ENCODE measurements around the gene TASP1.

The TASP1 gene

DNA sequence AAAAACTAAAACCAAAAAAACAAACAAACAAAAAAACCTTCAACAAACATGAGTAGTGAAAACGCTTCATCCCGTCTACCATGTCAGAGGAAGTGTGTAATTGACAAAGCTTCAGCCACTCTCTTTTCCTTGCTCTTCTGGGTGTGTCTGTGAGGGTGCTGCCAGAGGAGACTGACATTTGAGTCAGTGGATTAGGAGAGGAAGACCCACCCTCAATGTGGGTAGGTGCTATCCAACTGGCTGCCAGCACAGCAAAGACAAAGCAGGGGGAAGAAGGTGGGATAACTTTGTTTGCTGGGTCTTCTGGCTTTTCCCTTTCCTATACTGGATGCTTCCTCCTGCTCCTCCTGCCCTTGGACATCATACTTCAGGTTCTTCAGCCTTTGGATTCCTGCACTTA is 145.6 kb downstream of the TASP1 start:
- Histone ChIP-seq H2BK120ac (ENCODE audit: insufficient read depth, low read length, poor library complexity) (peak overlapping the region; percentile 66), H3K79me2 (ENCODE audit: control insufficient read depth, insufficient read depth, low read length, poor library complexity) (no peaks in the 10 kb centered on the region), H3K23ac (ENCODE audit: low read length) (no peak overlapping the region), H3K79me1 (ENCODE audit: low read length) (peaks cover 4% of the 10 kb centered on the region), H4K8ac (ENCODE audit: low read depth, low read length) (no peak overlapping the region), H3K4ac (ENCODE audit: low read depth, low read length) (peak overlapping the region; percentile 46), H3K4me2 (ENCODE audit: low read length) (no peak overlapping the region), H3K9ac (ENCODE audit: low read length) (no peak overlapping the region), H3K9me3 (ENCODE audit: insufficient read depth, low read depth, low read length) (no peaks in the 10 kb centered on the region), H3K4me1 (ENCODE audit: control insufficient read depth in 1 of 2, insufficient read depth in 2 of 2, low read length in 2 of 2) (peaks cover 0 to 2% of the 10 kb centered on the region in 2 experiments), H3K14ac (ENCODE audit: low read length) (peak overlapping the region; percentile 66), H3K27ac (ENCODE audit: low read depth, low read length) (no peak overlapping the region), H3K36me3 (ENCODE audit: control insufficient read depth in 1 of 2, insufficient read depth in 2 of 2, low read length in 2 of 2) (no peaks in the 10 kb centered on the region), H2AK5ac (ENCODE audit: low read length) (peak overlapping the region; percentile 83), H4K91ac (ENCODE audit: low read depth, low read length) (peak overlapping the region; percentile 43), H2BK12ac (ENCODE audit: low read length) (peak overlapping the region; percentile 97), H3K18ac (ENCODE audit: low read length) (peak overlapping the region; percentile 65), H2BK5ac (ENCODE audit: low read depth, low read length, poor library complexity) (no peak overlapping the region), H4K12ac (ENCODE audit: low read depth, low read length) (no peak overlapping the region), H2AFZ (ENCODE audit: insufficient read depth, low read length, poor library complexity) (no peak overlapping the region), H3K27me3 (ENCODE audit: insufficient read depth, low read length) (no peaks in the 10 kb centered on the region), H3K4me3 (ENCODE audit: low read depth, low read length) (no peak overlapping the region)
- WGBS (ENCODE audit: extremely low coverage, insufficient coverage, insufficient read length), result no CpG with 5 or more reads among the region's 2 CpGs
- no peak for DNase-seq

DNA sequence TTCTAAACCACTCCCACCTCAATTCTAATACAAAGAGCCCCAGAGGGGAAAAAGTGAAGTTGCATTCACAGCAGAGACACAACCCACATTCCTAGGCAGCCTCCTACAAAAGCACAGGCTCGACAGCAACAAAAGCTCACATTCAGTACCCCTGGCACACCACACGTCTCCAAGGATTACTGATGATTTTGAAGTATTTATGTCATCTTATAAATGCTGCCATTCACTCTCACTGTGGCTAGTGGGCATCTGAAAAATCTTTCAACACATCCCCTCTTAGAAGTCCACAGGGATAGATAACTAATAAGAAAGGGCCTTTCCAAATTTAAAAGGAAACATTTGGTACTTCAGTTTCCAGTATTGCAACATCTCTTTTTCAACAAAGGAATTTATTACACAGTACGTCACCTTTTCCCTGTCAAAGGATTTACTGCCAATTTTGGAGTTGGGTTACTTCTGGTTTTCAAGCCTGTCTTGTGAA is 146.7 kb downstream of the TASP1 start:
- Histone ChIP-seq H3K4ac (ENCODE audit: low read depth, low read length) (no peak overlapping the region), H3K18ac (ENCODE audit: low read length) (no peak overlapping the region), H3K4me2 (ENCODE audit: low read length) (peak overlapping the region; percentile 44), H2BK12ac (ENCODE audit: low read length) (no peak overlapping the region), H3K79me1 (ENCODE audit: low read length) (peaks cover 4% of the 10 kb centered on the region), H2BK5ac (ENCODE audit: low read depth, low read length, poor library complexity) (no peak overlapping the region), H3K79me2 (ENCODE audit: control insufficient read depth, insufficient read depth, low read length, poor library complexity) (no peaks in the 10 kb centered on the region), H4K8ac (ENCODE audit: low read depth, low read length) (no peak overlapping the region), H3K36me3 (ENCODE audit: control insufficient read depth in 1 of 2, insufficient read depth in 2 of 2, low read length in 2 of 2) (no peaks in the 10 kb centered on the region), H3K14ac (ENCODE audit: low read length) (no peak overlapping the region), H3K23ac (ENCODE audit: low read length) (no peak overlapping the region), H2AK5ac (ENCODE audit: low read length) (no peak overlapping the region), H2BK120ac (ENCODE audit: insufficient read depth, low read length, poor library complexity) (no peak overlapping the region), H3K9ac (ENCODE audit: low read length) (no peak overlapping the region), H3K4me3 (ENCODE audit: low read depth, low read length) (no peak overlapping the region), H4K91ac (ENCODE audit: low read depth, low read length) (no peak overlapping the region), H3K4me1 (ENCODE audit: control insufficient read depth in 1 of 2, insufficient read depth in 2 of 2, low read length in 2 of 2) (peaks cover 0 to 2% of the 10 kb centered on the region in 2 experiments), H3K27me3 (ENCODE audit: insufficient read depth, low read length) (no peaks in the 10 kb centered on the region), H2AFZ (ENCODE audit: insufficient read depth, low read length, poor library complexity) (no peak overlapping the region), H3K27ac (ENCODE audit: low read depth, low read length) (peak overlapping the region; percentile 78), H4K12ac (ENCODE audit: low read depth, low read length) (no peak overlapping the region), H3K9me3 (ENCODE audit: insufficient read depth, low read depth, low read length) (no peaks in the 10 kb centered on the region)
- no CpG with 5 or more reads among the region's 3 CpGs for WGBS (ENCODE audit: extremely low coverage, insufficient coverage, insufficient read length)
- DNase-seq, result peak in 1 of 2 donors; percentile 20

DNA sequence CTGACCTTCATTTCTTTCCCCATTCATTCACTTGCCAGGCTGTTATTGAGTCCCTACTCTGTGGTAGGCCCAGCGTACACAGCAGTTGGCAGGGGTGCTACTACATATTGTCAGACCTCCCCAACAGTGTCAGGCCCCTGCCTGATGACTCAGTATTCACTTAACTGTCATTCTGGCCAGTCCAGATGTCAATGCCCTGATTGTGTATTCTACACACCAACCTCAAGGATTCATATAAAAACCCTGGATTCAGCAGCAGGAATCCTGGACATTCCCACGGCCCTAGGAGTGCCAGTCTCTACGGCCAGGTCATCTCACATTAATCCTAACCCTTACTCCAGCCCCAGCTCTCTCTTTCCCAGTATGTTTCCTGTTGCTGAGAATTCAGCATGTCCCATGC is 151.5 kb downstream of the TASP1 start:
- no peak overlapping the region for H3K27ac ChIP-seq (ENCODE audit: low read depth, low read length)
- H4K12ac ChIP-seq (ENCODE audit: low read depth, low read length), result no peak overlapping the region
- H2AFZ ChIP-seq (ENCODE audit: insufficient read depth, low read length, poor library complexity), result no peak overlapping the region
- no peak overlapping the region for H3K4me2 ChIP-seq (ENCODE audit: low read length)
- H3K4ac ChIP-seq (ENCODE audit: low read depth, low read length), result no peak overlapping the region
- no peak overlapping the region for H3K9ac ChIP-seq (ENCODE audit: low read length)
- no peaks in the 10 kb centered on the region for H3K79me2 ChIP-seq (ENCODE audit: control insufficient read depth, insufficient read depth, low read length, poor library complexity)
- DNase-seq, result no peak
- no peak overlapping the region for H3K23ac ChIP-seq (ENCODE audit: low read length)
- H3K9me3 ChIP-seq (ENCODE audit: insufficient read depth, low read depth, low read length), result no peaks in the 10 kb centered on the region
- no peak overlapping the region for H4K8ac ChIP-seq (ENCODE audit: low read depth, low read length)
- no peak overlapping the region for H3K4me3 ChIP-seq (ENCODE audit: low read depth, low read length)
- H3K18ac ChIP-seq (ENCODE audit: low read length), result no peak overlapping the region
- no peak overlapping the region for H4K91ac ChIP-seq (ENCODE audit: low read depth, low read length)
- H2AK5ac ChIP-seq (ENCODE audit: low read length), result no peak overlapping the region
- H2BK120ac ChIP-seq (ENCODE audit: insufficient read depth, low read length, poor library complexity), result no peak overlapping the region
- no peaks in the 10 kb centered on the region for H3K36me3 ChIP-seq (ENCODE audit: control insufficient read depth in 1 of 2, insufficient read depth in 2 of 2, low read length in 2 of 2)
- H3K27me3 ChIP-seq (ENCODE audit: insufficient read depth, low read length), result no peaks in the 10 kb centered on the region
- H3K4me1 ChIP-seq (ENCODE audit: control insufficient read depth in 1 of 2, insufficient read depth in 2 of 2, low read length in 2 of 2), result no peaks in the 10 kb centered on the region
- WGBS (ENCODE audit: extremely low coverage, insufficient coverage, insufficient read length), result no CpG with 5 or more reads among the region's 3 CpGs
- H2BK12ac ChIP-seq (ENCODE audit: low read length), result no peak overlapping the region
- no peak overlapping the region for H2BK5ac ChIP-seq (ENCODE audit: low read depth, low read length, poor library complexity)
- H3K79me1 ChIP-seq (ENCODE audit: low read length), result no peaks in the 10 kb centered on the region
- no peak overlapping the region for H3K14ac ChIP-seq (ENCODE audit: low read length)

DNA sequence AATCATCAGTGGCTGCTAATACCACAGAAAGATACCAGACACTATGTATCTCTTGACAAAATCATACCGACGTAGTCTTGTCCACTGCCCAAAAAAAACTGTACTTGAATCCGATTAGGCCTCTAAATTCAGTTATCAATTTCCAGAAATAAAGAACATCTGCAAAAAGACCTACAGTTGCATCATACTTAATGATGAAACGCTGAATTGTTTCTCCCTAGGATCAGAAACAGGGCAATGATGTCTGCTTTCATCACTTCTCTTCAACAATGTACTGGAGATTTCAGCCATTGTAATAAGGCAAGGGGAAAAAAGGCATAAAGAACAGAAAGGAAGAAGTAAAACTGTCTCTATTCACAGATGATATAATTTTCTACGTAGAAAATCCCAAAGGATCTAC is 152.0 kb downstream of the TASP1 start:
- DNase-seq, result no peak
- Histone ChIP-seq H4K12ac (ENCODE audit: low read depth, low read length) (no peak overlapping the region), H3K36me3 (ENCODE audit: control insufficient read depth in 1 of 2, insufficient read depth in 2 of 2, low read length in 2 of 2) (no peaks in the 10 kb centered on the region), H4K91ac (ENCODE audit: low read depth, low read length) (no peak overlapping the region), H3K79me2 (ENCODE audit: control insufficient read depth, insufficient read depth, low read length, poor library complexity) (no peaks in the 10 kb centered on the region), H3K27me3 (ENCODE audit: insufficient read depth, low read length) (no peaks in the 10 kb centered on the region), H2AFZ (ENCODE audit: insufficient read depth, low read length, poor library complexity) (no peak overlapping the region), H3K4me1 (ENCODE audit: control insufficient read depth in 1 of 2, insufficient read depth in 2 of 2, low read length in 2 of 2) (no peaks in the 10 kb centered on the region), H3K9me3 (ENCODE audit: insufficient read depth, low read depth, low read length) (no peaks in the 10 kb centered on the region), H3K27ac (ENCODE audit: low read depth, low read length) (no peak overlapping the region), H3K4ac (ENCODE audit: low read depth, low read length) (no peak overlapping the region), H3K4me3 (ENCODE audit: low read depth, low read length) (no peak overlapping the region), H2AK5ac (ENCODE audit: low read length) (no peak overlapping the region), H2BK120ac (ENCODE audit: insufficient read depth, low read length, poor library complexity) (no peak overlapping the region), H3K4me2 (ENCODE audit: low read length) (no peak overlapping the region), H3K23ac (ENCODE audit: low read length) (no peak overlapping the region), H3K79me1 (ENCODE audit: low read length) (no peaks in the 10 kb centered on the region), H2BK12ac (ENCODE audit: low read length) (no peak overlapping the region), H4K8ac (ENCODE audit: low read depth, low read length) (no peak overlapping the region), H3K18ac (ENCODE audit: low read length) (no peak overlapping the region), H3K9ac (ENCODE audit: low read length) (no peak overlapping the region), H3K14ac (ENCODE audit: low read length) (no peak overlapping the region), H2BK5ac (ENCODE audit: low read depth, low read length, poor library complexity) (no peak overlapping the region)
- WGBS (ENCODE audit: extremely low coverage, insufficient coverage, insufficient read length), result no CpG with 5 or more reads among the region's 5 CpGs
